NB4 (cell line): ENCODE measurements around the gene FADS3.

Experiments used
- DNase-seq: peaks from one replicate; pipeline ENCODE4 v3.0.0; 2010; ENCODE audit warnings: low read depth
- H3K4me3 ChIP-seq: one replicate; pipeline ENCODE4 v1.5.1; 2011; ENCODE audit warnings: mild to moderate bottlenecking, low read depth, low read length, moderate library complexity
- CTCF ChIP-seq: IDR thresholded peaks from one replicate; pipeline ENCODE4 v1.5.1; 2012; ENCODE audit warnings: low read depth, low read length
- MYC ChIP-seq: IDR thresholded peaks from 2 replicates; pipeline ENCODE4 v1.6.1; 2011; ENCODE audit warnings: low read depth, low read length
- POLR2A ChIP-seq: IDR thresholded peaks from 2 replicates; pipeline ENCODE4 v1.6.1; 2011; ENCODE audit warnings: mild to moderate bottlenecking; ENCODE audit not compliant: insufficient read length; ENCODE audit errors: extremely low read depth
- TF ChIP-seq, protein P1 (sequence below): IDR thresholded peaks from 2 replicates; pipeline ENCODE4 v1.6.1; 2011; ENCODE audit warnings: low read depth, low read length

The FADS3 gene

DNA sequence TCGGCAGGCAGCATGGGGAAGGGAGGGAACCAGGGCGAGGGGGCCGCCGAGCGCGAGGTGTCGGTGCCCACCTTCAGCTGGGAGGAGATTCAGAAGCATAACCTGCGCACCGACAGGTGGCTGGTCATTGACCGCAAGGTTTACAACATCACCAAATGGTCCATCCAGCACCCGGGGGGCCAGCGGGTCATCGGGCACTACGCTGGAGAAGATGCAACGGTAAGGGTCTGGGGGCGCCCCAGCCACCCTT, 63.0 kb downstream of the FADS3 start:
- H3K4me3 ChIP-seq: peak overlapping the region; percentile 74
- TF ChIP-seq, protein P1, sequence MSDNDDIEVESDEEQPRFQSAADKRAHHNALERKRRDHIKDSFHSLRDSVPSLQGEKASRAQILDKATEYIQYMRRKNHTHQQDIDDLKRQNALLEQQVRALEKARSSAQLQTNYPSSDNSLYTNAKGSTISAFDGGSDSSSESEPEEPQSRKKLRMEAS: 0 out of 2 replicates have a peak, but pooled peaks have one; percentile 17
- TF ChIP-seq MYC (peak; percentile 4; the same call in 1 of the 2 replicates), POLR2A (no peak), CTCF (no peak)
- DNase-seq: no peak

DNA sequence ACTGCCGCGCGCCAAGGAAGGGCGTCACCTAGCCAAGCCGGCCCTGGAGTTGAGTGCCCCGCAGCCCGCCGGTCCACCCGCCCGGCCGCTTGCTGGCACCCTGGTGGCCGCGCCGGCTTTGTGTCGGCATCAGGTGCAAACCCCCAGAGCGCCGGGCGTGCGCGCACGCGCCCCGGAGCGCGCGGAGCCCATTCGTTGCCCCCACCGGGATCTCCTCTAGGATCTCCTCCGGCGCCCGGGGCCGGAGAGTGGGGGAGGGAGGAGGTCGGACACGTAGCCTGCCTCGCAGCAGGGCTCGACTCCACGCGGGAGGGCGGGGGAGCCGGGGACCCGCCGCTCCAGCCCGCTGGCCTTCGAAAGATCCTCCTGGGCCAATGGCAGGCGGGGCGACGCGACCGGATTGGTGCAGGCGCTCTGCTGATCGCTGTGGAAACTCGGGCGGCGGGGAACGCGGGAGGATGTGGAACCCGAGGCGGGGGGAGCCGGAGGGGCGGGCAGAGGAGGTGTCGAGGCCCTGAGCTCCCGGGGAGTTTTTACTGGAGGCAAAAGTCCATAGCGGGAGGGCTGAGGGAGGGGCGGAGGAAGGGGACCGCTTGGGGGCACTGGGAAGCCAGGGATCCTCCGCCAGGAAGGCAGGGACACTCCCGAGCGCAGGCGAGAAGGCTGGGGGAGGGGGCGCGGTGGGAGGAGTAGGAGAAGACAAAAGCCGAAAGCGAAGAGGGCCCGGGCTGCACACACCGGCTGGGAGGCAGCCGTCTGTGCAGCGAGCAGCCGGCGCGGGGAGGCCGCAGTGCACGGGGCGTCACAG, 63.6 kb downstream of the FADS3 start, which contains the start of gene FADS2:
Gene FADS2, plus strand, starts transcription at position 730 of the 808 bp plus-strand sequence. CDS start 91 bp downstream, outside the sequence.
- peak within 1 kb of the TSS; percentile 74 for H3K4me3 ChIP-seq
- peak; percentile 98 for DNase-seq
- peak; percentile 79 for TF ChIP-seq MYC
- TF ChIP-seq, protein P1: peak; percentile 57
- peak; percentile 79 for TF ChIP-seq POLR2A
- TF ChIP-seq CTCF: peak; percentile 4

DNA sequence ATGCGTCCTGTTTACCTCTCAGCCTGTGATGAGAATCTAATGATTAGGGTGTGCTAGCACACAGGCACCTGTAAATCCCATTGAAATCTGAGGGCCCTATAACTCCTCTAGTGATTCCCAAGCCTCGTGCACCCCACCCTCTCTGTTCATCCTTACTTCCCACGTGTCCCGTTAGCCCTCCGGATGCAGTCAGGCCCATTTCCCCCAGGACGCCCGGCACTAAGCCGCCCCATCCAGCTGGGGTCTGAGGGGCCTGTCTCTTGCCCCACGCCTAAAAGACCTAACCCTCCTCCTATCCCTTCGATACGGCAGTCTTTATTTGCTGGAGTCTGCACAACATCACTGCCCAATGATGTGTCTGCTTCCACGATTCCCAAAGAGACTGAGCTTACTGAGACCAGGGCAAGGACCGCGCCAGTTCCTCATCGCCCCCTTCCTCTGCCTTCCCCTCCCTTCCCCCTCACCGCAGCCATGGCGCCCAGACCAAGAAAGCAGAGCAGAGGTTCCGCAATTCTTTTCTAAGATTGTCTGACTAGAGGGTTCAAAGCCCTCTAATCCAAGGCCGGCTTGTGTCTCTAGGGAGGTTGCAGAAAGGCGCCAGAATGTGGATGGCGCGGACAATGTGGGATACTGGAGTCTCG, 64.3 kb downstream of the FADS3 start:
- peak; percentile 88 for DNase-seq
- peak overlapping the region; percentile 74 for H3K4me3 ChIP-seq
- TF ChIP-seq MYC: no peak
- TF ChIP-seq, protein P1: peak; percentile 61
